H9 (cell line): ENCODE results near the gene MYLK4. TPM values are rescaled to one million over a fixed set of nuclear protein-coding genes. Genes with fewer than 3 reads are reported as not detected.

ENCODE experiments used
- DNase-seq: peaks from one replicate; pipeline ENCODE4 v3.0.0-alpha.2; 2017
- H2AFZ ChIP-seq: one replicate; pipeline ENCODE4 v1.6.1; 2013; ENCODE audit warnings: mild to moderate bottlenecking, low read length, control low read depth, moderate library complexity
- H2AK5ac ChIP-seq: 2 replicates; pipeline ENCODE4 v1.6.1; 2013; ENCODE audit warnings: low read length, control low read depth, mixed read lengths; ENCODE audit not compliant: insufficient read length
- H2BK120ac ChIP-seq: one replicate; pipeline ENCODE4 v1.6.1; 2013; ENCODE audit warnings: low read depth, mild to moderate bottlenecking, low read length, control low read depth, inconsistent platforms; ENCODE audit not compliant: poor library complexity, severe bottlenecking
- H2BK12ac ChIP-seq: 2 replicates; pipeline ENCODE4 v1.6.1; 2013; ENCODE audit warnings: low read length, control low read depth, mixed read lengths, low read depth; ENCODE audit not compliant: insufficient read length
- H2BK15ac ChIP-seq: 2 replicates; pipeline ENCODE4 v1.6.1; 2013; ENCODE audit warnings: low read depth, low read length, control low read depth
- H2BK20ac ChIP-seq: one replicate; pipeline ENCODE4 v1.6.1; 2013; ENCODE audit warnings: low read depth, mild to moderate bottlenecking, low read length, control low read depth, inconsistent platforms; ENCODE audit not compliant: poor library complexity, severe bottlenecking
- H2BK5ac ChIP-seq: 2 replicates; pipeline ENCODE4 v1.6.1; 2013; ENCODE audit warnings: low read length, control low read depth, mixed read lengths; ENCODE audit not compliant: insufficient read length
- H3K14ac ChIP-seq: 2 replicates; pipeline ENCODE4 v1.6.1; 2013; ENCODE audit warnings: low read length, control low read depth; ENCODE audit not compliant: insufficient read depth
- H3K18ac ChIP-seq: 2 replicates; pipeline ENCODE4 v1.6.1; 2013; ENCODE audit warnings: low read depth, mild to moderate bottlenecking, mixed read lengths, low read length, control low read depth; ENCODE audit not compliant: insufficient read length
- H3K23ac ChIP-seq: 2 replicates; pipeline ENCODE4 v1.6.1; 2013; ENCODE audit warnings: low read length, control low read depth, mixed read lengths, low read depth; ENCODE audit not compliant: insufficient read length
- H3K23me2 ChIP-seq: 2 replicates; pipeline ENCODE4 v1.6.1; 2013; ENCODE audit warnings: low read depth, mild to moderate bottlenecking, mixed read lengths, low read length, control low read depth; ENCODE audit not compliant: insufficient read length, poor library complexity, severe bottlenecking
- H3K27ac ChIP-seq: 2 replicates; pipeline ENCODE4 v1.5.1; 2013; ENCODE audit warnings: low read length, control low read depth, mixed read lengths, low read depth; ENCODE audit not compliant: insufficient read length
- H3K27me3 ChIP-seq: 2 replicates; pipeline ENCODE4 v1.6.1; 2013; ENCODE audit warnings: low read length, control low read depth, inconsistent platforms; ENCODE audit not compliant: insufficient read depth
- H3K4ac ChIP-seq: 2 replicates; pipeline ENCODE4 v1.6.1; 2013; ENCODE audit warnings: low read depth, mild to moderate bottlenecking, control low read depth, inconsistent platforms, low read length, moderate library complexity
- H3K4me1 ChIP-seq: 2 replicates; pipeline ENCODE4 v1.6.1; 2013; ENCODE audit warnings: low read length, control low read depth, inconsistent platforms; ENCODE audit not compliant: insufficient read depth
- H3K4me2 ChIP-seq: 2 replicates; pipeline ENCODE4 v1.6.1; 2013; ENCODE audit warnings: low read length, control low read depth, mixed read lengths; ENCODE audit not compliant: insufficient read length, insufficient read depth
- H3K56ac ChIP-seq: 2 replicates; pipeline ENCODE4 v1.6.1; 2013; ENCODE audit warnings: low read depth, mild to moderate bottlenecking, mixed read lengths, low read length, control low read depth; ENCODE audit not compliant: insufficient read length
- H3K79me1 ChIP-seq: 2 replicates; pipeline ENCODE4 v1.6.1; 2013; ENCODE audit warnings: low read depth, mild to moderate bottlenecking, moderate library complexity, low read length, control low read depth, inconsistent platforms; ENCODE audit not compliant: insufficient read depth, poor library complexity, severe bottlenecking
- H3K79me2 ChIP-seq: 2 replicates; pipeline ENCODE4 v1.6.1; 2013; ENCODE audit warnings: low read length, control low read depth, inconsistent platforms; ENCODE audit not compliant: insufficient read depth
- H3K9ac ChIP-seq: 2 replicates; pipeline ENCODE4 v1.6.1; 2013; ENCODE audit warnings: low read length, control low read depth, mixed read lengths; ENCODE audit not compliant: insufficient read length; ENCODE audit errors: extremely low read depth
- H3K9me3 ChIP-seq: one replicate; pipeline ENCODE4 v1.6.1; 2013; ENCODE audit warnings: low read depth, low read length, inconsistent platforms; ENCODE audit not compliant: control insufficient read depth
- H3T11ph ChIP-seq: one replicate; pipeline ENCODE4 v1.6.1; 2013; ENCODE audit warnings: mild to moderate bottlenecking, low read length, control low read depth, inconsistent platforms
- H4K20me1 ChIP-seq: one replicate; pipeline ENCODE4 v1.6.1; 2013; ENCODE audit not compliant: control insufficient read depth, insufficient read length, insufficient read depth
- H4K5ac ChIP-seq: 2 replicates; pipeline ENCODE4 v1.6.1; 2013; ENCODE audit warnings: low read depth, mild to moderate bottlenecking, mixed read lengths, low read length, control low read depth; ENCODE audit not compliant: insufficient read length
- H4K8ac ChIP-seq: replicated peaks from 2 replicates; pipeline ENCODE4 v1.6.1; 2013; ENCODE audit warnings: low read length, control low read depth, mixed read lengths, low read depth; ENCODE audit not compliant: insufficient read length
- H4K91ac ChIP-seq: 2 replicates; pipeline ENCODE4 v1.6.1; 2013; ENCODE audit warnings: low read depth, mild to moderate bottlenecking, moderate library complexity, mixed read lengths, low read length, control low read depth; ENCODE audit not compliant: insufficient read length
- H3K27ac Mint-ChIP-seq, 3 experiments: 2 replicates in 2 of 3; 3 replicates in 1 of 3; pipeline ENCODE4 v1.8.0; 2020 to 2021; ENCODE audit warnings: mixed read lengths in 3 of 3, mild to moderate bottlenecking in 1 of 3, moderate library complexity in 1 of 3
- H3K27me3 Mint-ChIP-seq: 2 replicates; pipeline ENCODE4 v1.8.0; 2021; ENCODE audit warnings: low read depth, mild to moderate bottlenecking, moderate library complexity, mixed read lengths
- H3K36me3 Mint-ChIP-seq, 3 experiments: 2 replicates in 2 of 3; 3 replicates in 1 of 3; pipeline ENCODE4 v1.8.0; 2020 to 2021; ENCODE audit warnings: low read depth in 3 of 3, mixed read lengths in 3 of 3; ENCODE audit not compliant: insufficient read depth in 1 of 3
- H3K4me1 Mint-ChIP-seq, 2 experiments: 2 replicates each; pipeline ENCODE4 v1.8.0; 2020; ENCODE audit warnings: mixed read lengths in 2 of 2
- H3K4me3 Mint-ChIP-seq, 2 experiments: 2 replicates in 1 of 2; 3 replicates in 1 of 2; pipeline ENCODE4 v1.8.0; 2020 to 2021; ENCODE audit warnings: mild to moderate bottlenecking in 2 of 2, mixed read lengths in 2 of 2, moderate library complexity in 1 of 2
- H3K9me3 Mint-ChIP-seq, 2 experiments: 2 replicates in 1 of 2; 3 replicates in 1 of 2; pipeline ENCODE4 v1.8.0; 2020; ENCODE audit warnings: mild to moderate bottlenecking in 2 of 2, mixed read lengths in 2 of 2, moderate library complexity in 1 of 2
- CTCF ChIP-seq: fragments of 200-600 bp; sonication (generic); conservative IDR thresholded peaks from 3 replicates; pipeline ENCODE4 v1.8.0; 2021; ENCODE audit warnings: antibody characterized with exemption, mild to moderate bottlenecking
- WGBS: extraction: QIAGEN DNeasy Blood & Tissue Kit; methylation state at CpG from one replicate; pipeline ENCODE4 v1.1.7; 2013; ENCODE audit warnings: missing lambda C conversion rate, low lambda C conversion rate, mixed read lengths; ENCODE audit not compliant: insufficient read length; ENCODE audit errors: extremely low coverage; 5-methylcytosine and 5-hydroxymethylcytosine counted together
- total RNA-seq: library from RNA; stranded (reverse); gene quantifications from 2 replicates; pipeline ENCODE4 v1.2.1, GENCODE V29; 2021

MYLK4 gene
- total RNA-seq, 1 experiment from 2014 or later = 0.28 TPM

- no peak overlapping the region for H3K4ac ChIP-seq
- H2BK12ac ChIP-seq = no peak overlapping the region
- Mint-ChIP-seq H3K4me3 (no peak overlapping the region), H3K4me1 (peaks cover 2 to 6% of the 10 kb centered on the region in 2 experiments; a peak in 3 of 4 replicates), H3K9me3 (no peaks in the 10 kb centered on the region), H3K36me3 (no peaks in the 10 kb centered on the region), H3K27ac (no peak overlapping the region), H3K27me3 (no peaks in the 10 kb centered on the region; the same call in 1 of the 2 replicates)
- no peak overlapping the region for H2BK15ac ChIP-seq
- H3K23ac ChIP-seq = no peak overlapping the region
- no peaks in the 10 kb centered on the region for H3K9me3 ChIP-seq
- H2BK120ac ChIP-seq = no peak overlapping the region
- H3K79me1 ChIP-seq = no peaks in the 10 kb centered on the region
- no peak overlapping the region for H3K4me2 ChIP-seq
- no peak overlapping the region for H4K91ac ChIP-seq
- no peaks in the 10 kb centered on the region for H3K4me1 ChIP-seq
- no peak overlapping the region for H4K8ac ChIP-seq
- H3K27me3 ChIP-seq = no peaks in the 10 kb centered on the region
- H3T11ph ChIP-seq = no peak overlapping the region
- H3K56ac ChIP-seq = no peak overlapping the region
- DNase-seq = no peak
- no peaks in the 10 kb centered on the region for H3K23me2 ChIP-seq
- H4K5ac ChIP-seq = no peak overlapping the region
- no peak overlapping the region for H2AFZ ChIP-seq
- no peak overlapping the region for H2BK5ac ChIP-seq
- H4K20me1 ChIP-seq = no peaks in the 10 kb centered on the region
- H2BK20ac ChIP-seq = no peak overlapping the region
- no peak overlapping the region for H3K27ac ChIP-seq
- no peak for TF ChIP-seq CTCF
- no peaks in the 10 kb centered on the region for H3K79me2 ChIP-seq
- WGBS = no CpG with 5 or more reads among the region's 1 CpG
- no peak overlapping the region for H3K9ac ChIP-seq
- H3K14ac ChIP-seq = no peak overlapping the region
- H3K18ac ChIP-seq = no peak overlapping the region
- no peak overlapping the region for H2AK5ac ChIP-seq
Measured at GRCh38 chr6:2693231-2693630, 57.5 kb downstream of the MYLK4 start.
